Liver (tissue), 9 donors: Measurements from ENCODE around the gene DHX32. TPM values are rescaled to one million over a fixed set of nuclear protein-coding genes. Genes with fewer than 3 reads are reported as not detected.

Experiments used
- DNase-seq: peaks from one replicate; pipeline ENCODE4 v3.0.0-alpha.2; 2017; ENCODE audit warnings: low spot score
- H3K27ac ChIP-seq, 2 donors: one replicate each; pipeline ENCODE4 v1.7.0; 2013; ENCODE audit warnings: inconsistent platforms in 2 of 2, low read length in 2 of 2, control low read depth in 1 of 2, low read depth in 1 of 2, mild to moderate bottlenecking in 1 of 2
- H3K27me3 ChIP-seq, 4 donors: one replicate each; pipeline versions ENCODE4 v1.6.1 to v1.7.0; 2013; ENCODE audit warnings: low read length in 3 of 4, inconsistent platforms in 1 of 4, mild to moderate bottlenecking in 1 of 4, moderate library complexity in 1 of 4; ENCODE audit not compliant: control insufficient read depth in 4 of 4, insufficient read depth in 4 of 4
- H3K36me3 ChIP-seq, 4 donors: one replicate each; pipeline versions ENCODE4 v1.6.1 to v1.7.0; 2013; ENCODE audit warnings: low read length in 3 of 4, mild to moderate bottlenecking in 3 of 4, low read depth in 1 of 4, moderate library complexity in 1 of 4; ENCODE audit not compliant: control insufficient read depth in 4 of 4, insufficient read depth in 3 of 4
- H3K4me1 ChIP-seq, 4 donors: one replicate each; pipeline versions ENCODE4 v1.6.1 to v1.7.0; 2013; ENCODE audit warnings: low read length in 3 of 4, mild to moderate bottlenecking in 3 of 4, moderate library complexity in 1 of 4; ENCODE audit not compliant: control insufficient read depth in 4 of 4, insufficient read depth in 4 of 4
- H3K4me3 ChIP-seq, 3 donors: one replicate each; pipeline versions ENCODE4 v1.6.1 to v1.7.0; 2013; ENCODE audit warnings: low read length in 3 of 3, control low read depth in 1 of 3, low read depth in 1 of 3, mild to moderate bottlenecking in 1 of 3
- H3K9ac ChIP-seq, 2 donors: one replicate each; pipeline ENCODE4 v1.7.0; 2013; ENCODE audit warnings: low read length in 2 of 2, mild to moderate bottlenecking in 2 of 2, moderate library complexity in 2 of 2, control low read depth in 1 of 2, low read depth in 1 of 2
- H3K9me3 ChIP-seq, 4 donors: one replicate each; pipeline versions ENCODE4 v1.6.1 to v1.7.0; 2013; ENCODE audit warnings: low read length in 3 of 4; ENCODE audit not compliant: control insufficient read depth in 4 of 4
- ATF3 ChIP-seq: IDR thresholded peaks from 2 replicates; pipeline ENCODE4 v1.6.1; 2016; ENCODE audit warnings: antibody characterized with exemption
- CTCF ChIP-seq: fragments of 150-350 bp; IDR thresholded peaks from 2 replicates; pipeline ENCODE4 v1.5.1; 2017; ENCODE audit warnings: improper control_type of control experiment, low read depth, low read length; ENCODE audit not compliant: missing input control
- EGR1 ChIP-seq, 2 donors: IDR thresholded peaks; 2 replicates each; pipeline ENCODE4 v1.6.1; 2016 to 2018; ENCODE audit warnings: antibody characterized with exemption in 2 of 2, low read depth in 2 of 2
- FOXA1 ChIP-seq: IDR thresholded peaks from 2 replicates; pipeline ENCODE4 v1.6.1; 2016; ENCODE audit warnings: antibody characterized with exemption
- FOXA2 ChIP-seq: IDR thresholded peaks from 2 replicates; pipeline ENCODE4 v1.6.1; 2016; ENCODE audit warnings: antibody characterized with exemption
- GABPA ChIP-seq, 2 donors: IDR thresholded peaks in 1 of 2; conservative IDR thresholded peaks in 1 of 2; 2 replicates each; pipeline ENCODE4 v1.6.1; 2016; ENCODE audit warnings: antibody characterized with exemption in 2 of 2, mild to moderate bottlenecking in 1 of 2, moderate library complexity in 1 of 2
- HNF4A ChIP-seq, 2 donors: conservative IDR thresholded peaks; 2 replicates each; pipeline ENCODE4 v1.6.1; 2016; ENCODE audit warnings: antibody characterized with exemption in 2 of 2, mild to moderate bottlenecking in 2 of 2
- HNF4G ChIP-seq: IDR thresholded peaks from 2 replicates; pipeline ENCODE4 v1.6.1; 2016; ENCODE audit warnings: antibody characterized with exemption
- JUND ChIP-seq, 2 donors: IDR thresholded peaks; 2 replicates each; pipeline ENCODE4 v1.6.1; 2016; ENCODE audit warnings: antibody characterized with exemption in 2 of 2
- NR2F2 ChIP-seq: IDR thresholded peaks from 2 replicates; pipeline ENCODE4 v1.6.1; 2016; ENCODE audit warnings: antibody characterized with exemption
- RAD21 ChIP-seq, 2 donors: IDR thresholded peaks; 2 replicates each; pipeline ENCODE4 v1.6.1; 2016; ENCODE audit warnings: antibody characterized with exemption in 2 of 2, mild to moderate bottlenecking in 2 of 2
- REST ChIP-seq: IDR thresholded peaks from 2 replicates; pipeline ENCODE4 v1.6.1; 2016; ENCODE audit warnings: antibody characterized with exemption, mild to moderate bottlenecking
- RXRA ChIP-seq, 2 donors: IDR thresholded peaks; 2 replicates each; pipeline ENCODE4 v1.6.1; 2017 to 2018; ENCODE audit warnings: antibody characterized with exemption in 2 of 2, mild to moderate bottlenecking in 1 of 2
- SP1 ChIP-seq: IDR thresholded peaks from 2 replicates; pipeline ENCODE4 v1.6.1; 2018; ENCODE audit warnings: antibody characterized with exemption, mild to moderate bottlenecking
- YY1 ChIP-seq: IDR thresholded peaks from 2 replicates; pipeline ENCODE4 v1.6.1; 2016; ENCODE audit warnings: antibody characterized with exemption, mild to moderate bottlenecking
- WGBS: extraction: QIAGEN DNeasy Blood & Tissue Kit; methylation state at CpG from one replicate; pipeline ENCODE4 v1.1.7; 2013; 5-methylcytosine and 5-hydroxymethylcytosine counted together
- polyA plus RNA-seq, 2 donors: library from polyadenylated mRNA; stranded (reverse) in 1 of 2; unstranded in 1 of 2; fragments of 200-250 nt in 1 of 2; fragments of >200 nt in 1 of 2; fragmentation: Nextera tagmentation in 1 of 2; extraction: Ambion mirVana in 1 of 2; gene quantifications; one replicate each; pipeline versions ENCODE4 v1.2.1 to v1.2.3, GENCODE V29; 2013 to 2015
- total RNA-seq, 2 donors: library from RNA; depleted of rRNA; stranded (reverse); fragments of >200 nt; gene quantifications; one replicate each; pipeline ENCODE4 v1.2.3, GENCODE V29; 2014
- TF ChIP-seq, protein P1 (sequence below): IDR thresholded peaks from 2 replicates; pipeline ENCODE4 v1.6.1; 2016; ENCODE audit warnings: antibody characterized with exemption
- TF ChIP-seq, protein P2 (sequence below): IDR thresholded peaks from 2 replicates; pipeline ENCODE4 v1.6.1; 2016; ENCODE audit warnings: antibody characterized with exemption
- donor health status: healthy.
- donor health status: healthy.
- donor health status: healthy.
- donor health status: healthy.
- donor health status: healthy.

The DHX32 gene
- total and polyA plus RNA-seq, 4 donors: 8.3 to 20.2 (median 10.2) TPM

DNA sequence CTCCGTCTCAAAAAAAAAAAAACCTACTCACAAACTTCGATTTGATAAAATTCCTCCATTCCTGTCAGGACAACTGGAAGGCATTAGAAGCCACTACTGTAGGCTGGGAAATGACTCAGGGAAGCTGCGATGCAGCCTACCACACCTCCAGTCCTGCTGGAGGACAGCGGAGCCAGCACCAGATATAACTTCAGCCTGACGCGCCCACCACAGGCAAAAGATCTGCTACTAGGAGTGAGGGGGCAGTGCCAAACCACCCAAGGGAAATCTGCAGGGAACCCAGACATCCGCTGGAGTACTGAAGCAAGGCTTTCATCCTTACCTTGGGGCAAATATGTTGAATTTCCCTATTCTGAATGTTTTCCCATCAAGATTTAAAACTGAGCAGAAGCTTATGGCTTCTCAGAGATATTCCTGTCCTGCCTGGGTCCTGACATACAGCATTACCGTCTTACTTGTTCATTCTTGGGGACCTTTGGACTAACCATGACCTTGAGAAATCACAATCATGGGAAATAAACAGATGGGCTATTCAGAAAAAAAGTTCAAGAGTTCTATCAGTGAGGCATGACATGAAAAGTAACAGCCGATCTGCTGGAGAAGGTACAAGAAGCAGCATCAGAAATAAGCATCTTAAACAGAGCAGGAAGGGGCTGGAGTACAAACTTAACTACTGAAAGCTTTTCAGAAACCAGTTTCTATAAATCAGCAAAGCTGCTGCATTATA, 37.3 kb downstream of the DHX32 start:
- no peak for DNase-seq
- TF ChIP-seq, protein P1, sequence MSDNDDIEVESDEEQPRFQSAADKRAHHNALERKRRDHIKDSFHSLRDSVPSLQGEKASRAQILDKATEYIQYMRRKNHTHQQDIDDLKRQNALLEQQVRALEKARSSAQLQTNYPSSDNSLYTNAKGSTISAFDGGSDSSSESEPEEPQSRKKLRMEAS: no peak
- TF ChIP-seq SP1 (no peak), REST (no peak), CTCF (no peak)
- Histone ChIP-seq H3K27me3 (no peaks in the 10 kb centered on the region), H3K4me1 (peaks cover 4 to 22% (median 15%) of the 10 kb centered on the region in 4 donors), H3K4me3 (no peak overlapping the region), H3K9me3 (no peaks in the 10 kb centered on the region), H3K9ac (no peak overlapping the region), H3K27ac (no peak overlapping the region), H3K36me3 (peaks cover 3 to 25% (median 17%) of the 10 kb centered on the region in 4 donors)
- WGBS: 91% methylated on average over 9 of the region's 9 CpGs

DNA sequence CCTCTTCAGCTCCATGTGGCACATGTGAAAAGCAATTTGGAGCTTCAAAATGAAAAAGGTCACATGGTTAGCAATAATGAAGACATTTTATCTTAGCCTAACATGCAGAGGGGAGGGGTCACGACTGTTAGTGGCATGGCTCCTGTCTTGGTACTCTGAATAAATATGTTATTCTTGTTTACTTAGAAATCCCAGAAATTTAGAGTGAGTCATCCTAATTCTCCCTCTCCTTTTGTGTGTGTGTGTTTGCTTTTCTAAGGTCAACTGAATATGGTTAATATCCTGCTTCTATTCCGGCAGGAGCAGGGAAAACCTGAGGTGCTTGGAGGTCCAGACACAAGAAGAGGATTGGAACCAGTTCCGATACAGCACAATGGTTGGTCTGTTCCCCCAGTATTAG, 40.1 kb downstream of the DHX32 start:
- peaks cover 7 to 47% (median 38%) of the 10 kb centered on the region in 4 donors for H3K36me3 ChIP-seq
- no peaks in the 10 kb centered on the region for H3K27me3 ChIP-seq
- WGBS: 92% methylated on average over 3 of the region's 3 CpGs
- DNase-seq: no peak
- no peak overlapping the region for H3K9ac ChIP-seq
- H3K9me3 ChIP-seq: no peaks in the 10 kb centered on the region
- no peak for TF ChIP-seq FOXA2
- H3K27ac ChIP-seq: no peak overlapping the region
- H3K4me1 ChIP-seq: peaks cover 2 to 14% (median 9%) of the 10 kb centered on the region in 4 donors
- no peak overlapping the region for H3K4me3 ChIP-seq

DNA sequence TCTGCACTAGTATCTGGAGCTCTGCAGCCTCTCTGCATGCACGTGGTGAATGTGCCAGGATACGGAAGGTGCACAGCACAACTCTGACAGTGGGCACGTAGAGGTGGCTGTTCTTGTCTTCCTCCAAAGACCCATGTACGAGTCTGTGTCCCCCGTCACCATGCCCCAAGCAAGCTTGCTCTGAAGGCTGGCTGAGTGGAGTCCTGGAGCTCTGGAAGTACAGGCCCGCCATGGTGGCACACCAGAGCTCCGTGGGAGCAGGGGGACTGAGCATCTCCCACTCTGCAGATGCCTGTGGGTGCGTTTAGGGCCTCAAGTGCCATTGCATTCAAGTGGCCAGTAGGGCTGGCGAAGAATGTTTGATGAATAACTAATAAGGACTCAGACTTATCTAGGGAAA, 40.7 kb downstream of the DHX32 start:
- Histone ChIP-seq H3K27me3 (no peaks in the 10 kb centered on the region), H3K4me3 (no peak overlapping the region), H3K9ac (no peak overlapping the region), H3K27ac (no peak overlapping the region), H3K9me3 (no peaks in the 10 kb centered on the region), H3K4me1 (peaks cover 2 to 10% (median 9%) of the 10 kb centered on the region in 4 donors), H3K36me3 (peaks cover 7 to 52% (median 40%) of the 10 kb centered on the region in 4 donors)
- DNase-seq: no peak
- WGBS: 96% methylated on average over 9 of the region's 9 CpGs
- TF ChIP-seq HNF4A (conservative IDR thresholded peaks at IDR 0.05): no peak
- TF ChIP-seq RAD21 (IDR thresholded peaks at IDR 0.05): no peak
- TF ChIP-seq FOXA2: no peak
- TF ChIP-seq HNF4G: no peak
- TF ChIP-seq NR2F2: no peak
- no peak for TF ChIP-seq GABPA (IDR thresholded peaks at IDR 0.05 in 1 of 2, conservative IDR thresholded peaks at IDR 0.05 in 1 of 2)
- TF ChIP-seq FOXA1: no peak
- no peak for TF ChIP-seq EGR1 (IDR thresholded peaks at IDR 0.05; ENCODE audit: low read depth in 2 of 2)
- no peak for TF ChIP-seq JUND (IDR thresholded peaks at IDR 0.05)
- no peak for TF ChIP-seq ATF3
- no peak for TF ChIP-seq CTCF
- TF ChIP-seq, protein P2, sequence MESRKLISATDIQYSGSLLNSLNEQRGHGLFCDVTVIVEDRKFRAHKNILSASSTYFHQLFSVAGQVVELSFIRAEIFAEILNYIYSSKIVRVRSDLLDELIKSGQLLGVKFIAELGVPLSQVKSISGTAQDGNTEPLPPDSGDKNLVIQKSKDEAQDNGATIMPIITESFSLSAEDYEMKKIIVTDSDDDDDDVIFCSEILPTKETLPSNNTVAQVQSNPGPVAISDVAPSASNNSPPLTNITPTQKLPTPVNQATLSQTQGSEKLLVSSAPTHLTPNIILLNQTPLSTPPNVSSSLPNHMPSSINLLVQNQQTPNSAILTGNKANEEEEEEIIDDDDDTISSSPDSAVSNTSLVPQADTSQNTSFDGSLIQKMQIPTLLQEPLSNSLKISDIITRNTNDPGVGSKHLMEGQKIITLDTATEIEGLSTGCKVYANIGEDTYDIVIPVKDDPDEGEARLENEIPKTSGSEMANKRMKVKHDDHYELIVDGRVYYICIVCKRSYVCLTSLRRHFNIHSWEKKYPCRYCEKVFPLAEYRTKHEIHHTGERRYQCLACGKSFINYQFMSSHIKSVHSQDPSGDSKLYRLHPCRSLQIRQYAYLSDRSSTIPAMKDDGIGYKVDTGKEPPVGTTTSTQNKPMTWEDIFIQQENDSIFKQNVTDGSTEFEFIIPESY: no peak
- no peak for TF ChIP-seq YY1
- no peak for TF ChIP-seq RXRA (IDR thresholded peaks at IDR 0.05)
- TF ChIP-seq, protein P1: no peak
- no peak for TF ChIP-seq SP1
